ENCODE results near the gene CD40.

Gene CD40

DNA sequence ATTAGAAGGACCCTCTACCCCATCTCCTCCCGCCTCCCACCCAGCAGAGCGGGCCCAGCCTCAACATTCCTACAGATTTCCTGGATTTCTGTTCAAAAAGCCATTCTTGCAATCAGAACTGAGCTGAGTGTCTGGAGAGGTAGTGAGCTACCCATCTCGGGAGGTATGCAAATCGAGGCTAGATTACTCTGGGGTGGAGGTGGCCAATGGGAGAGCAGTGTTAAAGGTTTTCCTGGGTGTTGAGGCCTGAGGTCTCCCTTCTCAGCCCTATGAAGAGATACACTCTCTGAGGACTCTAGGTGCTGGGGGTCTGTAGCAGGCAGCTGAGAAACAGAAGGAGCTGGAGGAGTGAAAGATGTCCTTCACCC is 57.0 kb downstream of the CD40 start:
- no peak for FAIRE-seq

DNA sequence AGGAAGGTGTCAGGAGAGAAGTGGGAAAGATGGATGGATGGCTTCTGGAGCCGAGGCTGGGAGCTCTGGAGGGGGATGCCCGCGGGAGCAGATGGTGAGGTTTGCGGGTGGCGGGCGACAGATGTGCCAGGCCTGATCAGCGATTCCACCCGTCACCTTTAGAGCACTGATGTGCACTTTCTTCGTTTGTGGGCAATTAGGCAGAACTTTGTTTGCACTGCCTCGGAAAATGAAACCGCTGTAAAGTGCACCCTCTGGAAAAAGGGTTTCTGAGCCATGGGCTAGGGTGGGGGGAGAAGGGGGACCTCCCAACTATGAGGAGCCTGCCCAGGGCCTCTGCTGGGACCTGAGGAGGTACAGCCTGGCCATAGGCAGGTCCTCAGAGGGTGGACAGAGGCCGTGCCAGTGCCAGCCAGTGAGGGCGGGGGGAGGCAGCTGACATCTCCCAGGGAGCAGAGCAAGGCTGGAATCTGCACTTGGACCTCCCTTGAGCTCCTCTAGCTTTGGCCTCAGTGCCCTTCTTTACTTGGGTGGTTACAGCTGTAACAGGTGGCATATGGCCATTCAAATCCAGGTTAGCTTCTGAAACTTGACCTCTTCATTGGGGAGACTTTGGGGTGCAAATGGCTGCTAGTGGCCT is 58.7 kb downstream of the CD40 start:
- FAIRE-seq, result no peak

DNA sequence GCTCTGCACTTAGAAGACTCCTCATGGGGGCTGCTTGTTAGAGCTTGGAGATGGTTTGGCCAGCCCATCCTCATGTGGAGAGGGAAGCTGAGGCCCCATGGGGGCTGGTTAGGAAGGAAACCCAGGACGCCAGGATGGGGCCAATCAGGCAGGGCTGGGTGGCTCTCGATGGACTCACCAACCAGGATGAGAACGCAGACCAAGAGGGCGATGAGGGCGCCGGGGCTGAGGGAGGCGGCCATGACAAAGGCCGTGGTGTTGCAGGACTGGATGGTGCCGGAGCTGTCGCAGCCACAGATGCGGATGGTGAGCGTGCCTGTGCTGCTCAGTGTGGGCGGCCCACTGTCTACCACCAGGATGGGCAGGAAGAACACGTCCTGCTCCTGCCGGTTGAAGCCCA is 59.7 kb downstream of the CD40 start:
- FAIRE-seq, result no peak

DNA sequence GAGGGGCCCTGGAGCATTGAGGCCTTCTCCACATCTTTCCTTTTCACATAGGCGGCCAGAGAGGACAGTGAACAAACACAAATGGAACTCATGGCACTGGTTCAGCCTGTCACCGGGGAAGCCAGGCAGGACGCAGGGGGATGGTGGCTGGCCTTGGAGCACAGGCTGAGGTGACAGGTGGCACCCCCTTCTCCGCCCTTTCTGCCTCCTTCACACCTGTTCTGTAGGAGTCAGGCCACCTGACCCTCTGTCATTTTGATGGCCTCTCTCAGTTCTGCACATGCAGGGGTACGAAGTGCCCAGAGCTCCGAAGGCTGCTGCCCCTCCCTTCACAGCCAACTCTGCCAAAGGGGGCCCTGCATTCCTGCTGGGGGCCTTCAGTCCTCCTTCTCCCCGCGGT is 60.8 kb downstream of the CD40 start:
- no peak for FAIRE-seq

Data from islet of Langerhans (tissue), 1 donor.